Heart left ventricle (tissue), 13 donors: ENCODE data around the gene PIP4K2A.

Experiments
- CTCF ChIP-seq, 12 donors: fragments of 200-600 bp; sonication (generic) in 4 of 12; IDR thresholded peaks; one replicate each; pipeline versions ENCODE4 v1.5.0 to v1.8.0; 2018 to 2022; ENCODE audit warnings: antibody characterized with exemption in 12 of 12, mild to moderate bottlenecking in 5 of 12
- POLR2A ChIP-seq, 2 donors: fragments of 450-650 bp; IDR thresholded peaks; one replicate each; pipeline ENCODE4 v1.6.1; 2017; ENCODE audit warnings: antibody characterized with exemption in 2 of 2, mild to moderate bottlenecking in 2 of 2, moderate library complexity in 2 of 2
- donor health status: ischemic (EF 13 %, LVEDD 7.1; RV severe dilation, severe dysfunction).
- donor health status: DM: no; HTN: yes; CAD: no.
- donor health status: DM: no; HTN: no; CAD: no.
- donor health status: ischemic (EF 25% LVEDD 6.9; RV normal size, moderate dysfunction).
- donor health status: ischemic (EF 25% LVEDD 5.7; RV mildly dilated, moderate dysfunction).
- donor health status: ischemic (EF 35%, LVEDD 5.7; RV mildly dilated, moderate dysfunction).
- donor health status: nonischemic (EF 11% LVEDD 7.7; RV severe dilation, severe dysfunction).
- donor health status: DM: yes; HTN: yes; CAD: no.
- donor health status: PGD.
- donor health status: ischemic (EF 29% LVEDD 5.4; RV normal size, mild dysfunction).
- donor health status: nonischemic (EF 23%, LVEDD 6.1; RV moderate dilation, normal function).

GRCh38 chr10:22657024-22657423, 57.4 kb downstream of the PIP4K2A start:
- TF ChIP-seq POLR2A (IDR thresholded peaks at IDR 0.05), result no peak
- TF ChIP-seq CTCF (IDR thresholded peaks at IDR 0.05), result no peak
